CD4-positive, CD25-positive, alpha-beta regulatory T cell (primary cell): ENCODE measurements around the gene PDS5B. TPM values are rescaled to one million over a fixed set of nuclear protein-coding genes. Genes with fewer than 3 reads are reported as not detected.
"Not testable (repeated sequence)": the region's sequence is repeated elsewhere in the genome, so short reads cannot be mapped to it uniquely, and the experiment has no call there.

Source experiments
- ATAC-seq, 2 donors: fragments of 150-1000 bp; cut with Tn5 transposase; one replicate each; pipeline ENCODE4 v1.10.0; 2021; ENCODE audit warnings: low read depth in 2 of 2, moderate number of reproducible peaks in 2 of 2, moderate library complexity in 1 of 2
- DNase-seq, 3 donors: peaks; one replicate each; pipeline versions ENCODE4 v3.0.0 to v3.0.0-alpha.2; 2012 to 2022; ENCODE audit warnings: mixed read lengths in 1 of 3
- H3K27ac ChIP-seq: one replicate; pipeline ENCODE4 v1.7.0; 2013; ENCODE audit warnings: mild to moderate bottlenecking, low read length; ENCODE audit not compliant: insufficient read depth, poor library complexity, severe bottlenecking
- H3K27me3 ChIP-seq: one replicate; pipeline ENCODE4 v1.7.0; 2013; ENCODE audit warnings: low read length; ENCODE audit not compliant: control insufficient read depth, insufficient read depth
- H3K36me3 ChIP-seq: one replicate; pipeline ENCODE4 v1.7.0; 2013; ENCODE audit warnings: mild to moderate bottlenecking, low read length, moderate library complexity; ENCODE audit not compliant: control insufficient read depth, insufficient read depth
- H3K4me1 ChIP-seq: 2 replicates; pipeline ENCODE4 v1.7.0; 2013; ENCODE audit warnings: mild to moderate bottlenecking, low read length; ENCODE audit not compliant: insufficient read depth, control insufficient read depth, poor library complexity, severe bottlenecking
- H3K4me3 ChIP-seq: one replicate; pipeline ENCODE4 v1.7.0; 2013; ENCODE audit warnings: low read depth, mild to moderate bottlenecking, low read length, moderate library complexity
- H3K9me3 ChIP-seq, 2 experiments: 1 replicate in 1 of 2; 2 replicates in 1 of 2; pipeline ENCODE4 v1.7.0; 2013; ENCODE audit warnings: low read length in 2 of 2, mild to moderate bottlenecking in 1 of 2, moderate library complexity in 1 of 2; ENCODE audit not compliant: control insufficient read depth in 2 of 2
- H3K27ac Mint-ChIP-seq, 3 donors: one replicate each; pipeline ENCODE4 v1.8.0; 2020 to 2022; ENCODE audit warnings: mild to moderate bottlenecking in 3 of 3, mixed read lengths in 3 of 3, moderate library complexity in 2 of 3
- H3K27me3 Mint-ChIP-seq: one replicate; pipeline ENCODE4 v1.8.0; 2022; ENCODE audit warnings: mild to moderate bottlenecking, mixed read lengths
- H3K36me3 Mint-ChIP-seq: one replicate; pipeline ENCODE4 v1.8.0; 2020; ENCODE audit warnings: mixed read lengths
- H3K4me1 Mint-ChIP-seq, 4 donors: one replicate each; pipeline ENCODE4 v1.8.0; 2020 to 2022; ENCODE audit warnings: mixed read lengths in 4 of 4, mild to moderate bottlenecking in 1 of 4
- H3K4me3 Mint-ChIP-seq, 4 donors: one replicate each; pipeline ENCODE4 v1.8.0; 2020 to 2022; ENCODE audit warnings: mild to moderate bottlenecking in 4 of 4, mixed read lengths in 4 of 4, moderate library complexity in 3 of 4
- H3K9me3 Mint-ChIP-seq, 7 donors: one replicate each; pipeline ENCODE4 v1.8.0; 2020 to 2022; ENCODE audit warnings: mixed read lengths in 7 of 7, mild to moderate bottlenecking in 3 of 7, moderate library complexity in 2 of 7
- polyA plus RNA-seq, 4 donors: library from polyadenylated mRNA; unstranded; fragments of 300-500 nt; fragmentation: Illumina TruSeq; gene quantifications; one replicate each; pipeline ENCODE4 v1.2.3, GENCODE V29; 2021
- total RNA-seq: library from RNA; stranded (reverse); gene quantifications from one replicate; pipeline ENCODE4 v1.2.3, GENCODE V29; 2022

Gene PDS5B
- total and polyA plus RNA-seq, 5 donors from 2014 or later: 28.6 to 51.4 (median 34.5) TPM

- H3K27me3 ChIP-seq: no peaks in the 10 kb centered on the region
- ATAC-seq (no peak), DNase-seq (no peak)
- H3K4me3 ChIP-seq: no peak overlapping the region
- H3K27ac ChIP-seq: no peak overlapping the region
- Mint-ChIP-seq H3K27me3 (no peaks in the 10 kb centered on the region), H3K36me3 (peaks cover 50% of the 10 kb centered on the region), H3K9me3 (peaks cover 0 to 1% (median 1%) of the 10 kb centered on the region in 7 donors), H3K4me3 (no peak overlapping the region), H3K27ac (no peak overlapping the region), H3K4me1 (peaks cover 14 to 24% (median 16%) of the 10 kb centered on the region in 4 donors)
- peaks cover 24% of the 10 kb centered on the region for H3K36me3 ChIP-seq
- H3K4me1 ChIP-seq: no peaks in the 10 kb centered on the region
- H3K9me3 ChIP-seq: peaks cover 0 to under 1% of the 10 kb centered on the region in 2 experiments
Observed at GRCh38 chr13:32707471-32707870, 121.2 kb downstream of the PDS5B start.

- Histone ChIP-seq H3K27ac (no peak overlapping the region), H3K27me3 (no peaks in the 10 kb centered on the region), H3K4me3 (no peak overlapping the region), H3K36me3 (peaks cover 50% of the 10 kb centered on the region), H3K4me1 (no peaks in the 10 kb centered on the region), H3K9me3 (peaks cover 14 to 17% of the 10 kb centered on the region in 2 experiments)
- Mint-ChIP-seq H3K36me3 (peaks cover 52% of the 10 kb centered on the region), H3K4me3 (no peak overlapping the region), H3K9me3 (peaks cover 0 to 27% (median 10%) of the 10 kb centered on the region in 7 donors), H3K27ac (no peak overlapping the region), H3K27me3 (no peaks in the 10 kb centered on the region), H3K4me1 (peaks cover 0 to 2% (median 0%) of the 10 kb centered on the region in 4 donors)
- ATAC-seq (no peak), DNase-seq (no peak)
Observed at GRCh38 chr13:32713397-32713796, 127.1 kb downstream of the PDS5B start.

- DNase-seq, H3K4me3 Mint-ChIP-seq, H3K27me3 ChIP-seq, H3K4me1 Mint-ChIP-seq, H3K27ac Mint-ChIP-seq, H3K27ac ChIP-seq, ATAC-seq, H3K4me1 ChIP-seq, H3K27me3 Mint-ChIP-seq, H3K4me3 ChIP-seq: not testable (repeated sequence)
- Mint-ChIP-seq H3K9me3 (peaks cover 0 to 30% (median 10%) of the 10 kb centered on the region in 7 donors), H3K36me3 (peaks cover 46% of the 10 kb centered on the region)
- Histone ChIP-seq H3K36me3 (peaks cover 36% of the 10 kb centered on the region), H3K9me3 (peaks cover 14 to 17% of the 10 kb centered on the region in 2 experiments)
Observed at GRCh38 chr13:32716201-32716600, 129.9 kb downstream of the PDS5B start.

GRCh38 chr13:32720026-32720425 lies 133.8 kb downstream of the PDS5B start:
- ATAC-seq (no peak), DNase-seq (no peak)
- H3K9me3 ChIP-seq: peaks cover 0 to 2% of the 10 kb centered on the region in 2 experiments
- H3K4me3 Mint-ChIP-seq: no peak overlapping the region
- no peaks in the 10 kb centered on the region for H3K27me3 Mint-ChIP-seq
- H3K4me1 ChIP-seq: no peaks in the 10 kb centered on the region
- H3K36me3 Mint-ChIP-seq: peaks cover 37% of the 10 kb centered on the region
- no peak overlapping the region for H3K4me3 ChIP-seq
- H3K27me3 ChIP-seq: no peaks in the 10 kb centered on the region
- H3K4me1 Mint-ChIP-seq: peaks cover 10 to 34% (median 18%) of the 10 kb centered on the region in 4 donors
- peaks cover 0 to 8% (median 0%) of the 10 kb centered on the region in 7 donors for H3K9me3 Mint-ChIP-seq
- H3K27ac ChIP-seq: no peak overlapping the region
- H3K36me3 ChIP-seq: peaks cover 5% of the 10 kb centered on the region
- no peak overlapping the region for H3K27ac Mint-ChIP-seq

- H3K9me3 Mint-ChIP-seq, H3K27me3 Mint-ChIP-seq, H3K27ac Mint-ChIP-seq, H3K9me3 ChIP-seq, H3K4me3 Mint-ChIP-seq, DNase-seq, H3K4me1 ChIP-seq, H3K36me3 ChIP-seq, H3K27me3 ChIP-seq, ATAC-seq, H3K27ac ChIP-seq, H3K4me3 ChIP-seq: not testable (repeated sequence)
- Mint-ChIP-seq H3K4me1 (peaks cover 14 to 44% (median 22%) of the 10 kb centered on the region in 4 donors), H3K36me3 (peaks cover 41% of the 10 kb centered on the region)
Observed at GRCh38 chr13:32721131-32722034, 135.1 kb downstream of the PDS5B start.

GRCh38 chr13:32722340-32722739 lies 136.1 kb downstream of the PDS5B start:
- Histone ChIP-seq H3K36me3 (peaks cover 2% of the 10 kb centered on the region), H3K27me3 (no peaks in the 10 kb centered on the region), H3K4me1 (no peaks in the 10 kb centered on the region), H3K27ac (no peak overlapping the region), H3K9me3 (no peaks in the 10 kb centered on the region), H3K4me3 (no peak overlapping the region)
- H3K9me3 Mint-ChIP-seq: peaks cover 0 to 4% (median 0%) of the 10 kb centered on the region in 7 donors
- ATAC-seq (no peak), DNase-seq (no peak)
- H3K27me3 Mint-ChIP-seq: no peaks in the 10 kb centered on the region
- peaks cover 18 to 48% (median 25%) of the 10 kb centered on the region in 4 donors for H3K4me1 Mint-ChIP-seq
- H3K27ac Mint-ChIP-seq: peak overlapping the region; percentile 3 to 89 (median 64)
- H3K4me3 Mint-ChIP-seq: no peak overlapping the region
- H3K36me3 Mint-ChIP-seq: peaks cover 43% of the 10 kb centered on the region

- Mint-ChIP-seq H3K9me3 (peaks cover 0 to 4% (median 0%) of the 10 kb centered on the region in 7 donors), H3K27ac (peak overlapping the region in 1 of 3 donors; percentile 86), H3K4me3 (no peak overlapping the region), H3K27me3 (no peaks in the 10 kb centered on the region), H3K4me1 (peaks cover 18 to 55% (median 29%) of the 10 kb centered on the region in 4 donors), H3K36me3 (peaks cover 41% of the 10 kb centered on the region)
- peaks cover 2% of the 10 kb centered on the region for H3K36me3 ChIP-seq
- H3K4me1 ChIP-seq: no peaks in the 10 kb centered on the region
- no peaks in the 10 kb centered on the region for H3K9me3 ChIP-seq
- no peak for DNase-seq
- no peak overlapping the region for H3K4me3 ChIP-seq
- ATAC-seq: no peak
- H3K27ac ChIP-seq: no peak overlapping the region
- no peaks in the 10 kb centered on the region for H3K27me3 ChIP-seq
Observed at GRCh38 chr13:32723987-32724386, 137.7 kb downstream of the PDS5B start.
